Panc1 (cell line): ENCODE measurements around the gene NANOGP8. TPM values are rescaled to one million over a fixed set of nuclear protein-coding genes. Genes with fewer than 3 reads are reported as not detected.

Source experiments
- ATAC-seq: fragments of 200-7000 bp; cut with Tn5 transposase; 2 replicates; pipeline ENCODE4 v1.9.1; 2020; ENCODE audit warnings: mild to moderate bottlenecking, moderate library complexity
- BruUV-seq: library from RNA; stranded (reverse); fragments of 400-500 nt; replicated peaks from 2 replicates; lab custom pipeline; 2021; lab: Mats Ljungman, UMichigan
- CTCF ChIA-PET: fragments of 300-600 bp; sonication (Branson Sonifier 250); formaldehyde crosslinking; loops from one replicate; lab custom pipeline; 2022; ENCODE audit warnings: antibody characterized with exemption; lab: Charles Lee
- POLR2A ChIA-PET: fragments of 300-600 bp; sonication (Branson Sonifier 250); formaldehyde crosslinking; loops from one replicate; lab custom pipeline; 2022; ENCODE audit warnings: antibody characterized with exemption; lab: Charles Lee
- DNase-seq: peaks from one replicate; pipeline ENCODE4 v3.0.0-alpha.2; 2010; ENCODE audit warnings: low read depth, low spot score
- H3K27ac ChIP-seq: 2 replicates; pipeline ENCODE4 v1.5.1; 2011; ENCODE audit warnings: mild to moderate bottlenecking, low read length, inconsistent platforms
- H3K27me3 ChIP-seq: fragments of 200-500 bp; sonication (Bioruptor generic); 2 replicates; pipeline ENCODE4 v1.6.0; 2014; ENCODE audit warnings: low read length, inconsistent platforms; ENCODE audit not compliant: control insufficient read depth, insufficient read depth
- H3K36me3 ChIP-seq: fragments of 200-500 bp; sonication (Bioruptor generic); 2 replicates; pipeline ENCODE4 v1.5.1; 2014; ENCODE audit warnings: inconsistent platforms, mild to moderate bottlenecking, low read length, moderate library complexity; ENCODE audit not compliant: control insufficient read depth, insufficient read depth
- H3K4me1 ChIP-seq: 2 replicates; pipeline ENCODE4 v1.5.1; 2011; ENCODE audit warnings: inconsistent platforms, mild to moderate bottlenecking, low read length, moderate library complexity; ENCODE audit not compliant: control insufficient read depth, insufficient read depth
- H3K4me3 ChIP-seq, 2 experiments: 2 replicates each; pipeline ENCODE4 v1.5.1; 2011 to 2012; ENCODE audit warnings: low read depth in 2 of 2, low read length in 2 of 2, mild to moderate bottlenecking in 2 of 2, inconsistent platforms in 1 of 2, moderate library complexity in 1 of 2
- H3K9me3 ChIP-seq: fragments of 200-500 bp; sonication (Bioruptor generic); 2 replicates; pipeline ENCODE4 v1.5.1; 2014; ENCODE audit warnings: low read depth, mild to moderate bottlenecking, inconsistent platforms, low read length, moderate library complexity; ENCODE audit not compliant: control insufficient read depth, insufficient read depth
- POLR2AphosphoS5 ChIP-seq: IDR thresholded peaks from 2 replicates; pipeline ENCODE4 v1.6.1; 2012; ENCODE audit warnings: mild to moderate bottlenecking, low read depth, low read length, moderate library complexity
- SIN3A ChIP-seq: IDR thresholded peaks from 2 replicates; pipeline ENCODE4 v1.6.1; 2012; ENCODE audit warnings: low read depth, mild to moderate bottlenecking, low read length, moderate library complexity, borderline replicate concordance; ENCODE audit not compliant: insufficient read depth
- TCF7L2 ChIP-seq: IDR thresholded peaks from 2 replicates; pipeline ENCODE4 v1.6.1; 2011; ENCODE audit warnings: mild to moderate bottlenecking, low read depth, low read length, inconsistent platforms
- in situ Hi-C: cut with HindIII; loops from 2 replicates; pipeline ENCODE4 v1.10.0; 2016; ENCODE audit warnings: low sequenced_read_pairs, low pct_unique_long_range_greater_than_20kb
- intact Hi-C: fragments of 100-400 bp; cut with micrococcal nuclease; formaldehyde crosslinking; loops from one replicate; pipeline ENCODE4 v1.10.0; 2022; ENCODE audit not compliant: unreplicated experiment
- total RNA-seq: library from RNA; stranded (reverse); gene quantifications from one replicate; pipeline ENCODE4 v1.2.1, GENCODE V29; 2021; ENCODE audit not compliant: unreplicated experiment
- TF ChIP-seq, protein P1 (sequence below): fragments of 450-650 bp; IDR thresholded peaks from 2 replicates; pipeline ENCODE4 v1.5.1; 2017; ENCODE audit warnings: mild to moderate bottlenecking
- TF ChIP-seq, protein P2 (sequence below), 2 experiments: IDR thresholded peaks; 2 replicates each; pipeline ENCODE4 v1.6.1; 2011 to 2012; ENCODE audit warnings: low read depth in 2 of 2, control low read depth in 1 of 2, low read length in 1 of 2, mild to moderate bottlenecking in 1 of 2, moderate library complexity in 1 of 2; ENCODE audit not compliant: insufficient read depth in 1 of 2

The NANOGP8 gene
- total RNA-seq, 1 experiment from 2014 or later, result not detected

DNA sequence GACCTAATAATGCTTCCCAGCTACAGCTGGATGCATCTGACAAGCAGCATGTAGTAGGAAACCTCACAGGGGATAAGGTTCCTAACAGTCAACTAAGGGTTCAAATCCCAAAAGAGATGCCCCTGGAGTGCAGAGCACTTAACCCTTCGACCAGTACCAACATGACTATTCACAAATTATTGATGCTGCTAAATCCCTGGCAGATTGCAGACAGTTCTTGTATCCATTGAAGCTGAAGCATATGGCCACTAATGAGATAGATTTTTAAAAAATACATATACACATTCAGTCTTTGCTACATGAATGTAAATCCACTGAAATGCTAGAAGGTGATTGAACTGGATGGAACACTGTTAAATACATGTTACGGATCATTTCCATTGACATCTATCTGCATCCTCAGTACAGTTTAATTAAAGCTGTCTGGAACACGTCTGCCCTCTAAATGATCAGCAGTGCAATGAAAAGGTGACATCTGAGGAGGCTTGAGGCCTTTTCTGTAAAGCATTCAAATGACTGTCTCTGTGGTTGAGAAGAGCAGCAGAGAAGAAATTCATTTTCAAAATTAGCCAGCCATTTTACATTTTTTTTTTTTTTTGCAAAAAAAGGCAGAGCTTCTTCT, 19.5 kb upstream of the NANOGP8 start:
- TF ChIP-seq, protein P1, sequence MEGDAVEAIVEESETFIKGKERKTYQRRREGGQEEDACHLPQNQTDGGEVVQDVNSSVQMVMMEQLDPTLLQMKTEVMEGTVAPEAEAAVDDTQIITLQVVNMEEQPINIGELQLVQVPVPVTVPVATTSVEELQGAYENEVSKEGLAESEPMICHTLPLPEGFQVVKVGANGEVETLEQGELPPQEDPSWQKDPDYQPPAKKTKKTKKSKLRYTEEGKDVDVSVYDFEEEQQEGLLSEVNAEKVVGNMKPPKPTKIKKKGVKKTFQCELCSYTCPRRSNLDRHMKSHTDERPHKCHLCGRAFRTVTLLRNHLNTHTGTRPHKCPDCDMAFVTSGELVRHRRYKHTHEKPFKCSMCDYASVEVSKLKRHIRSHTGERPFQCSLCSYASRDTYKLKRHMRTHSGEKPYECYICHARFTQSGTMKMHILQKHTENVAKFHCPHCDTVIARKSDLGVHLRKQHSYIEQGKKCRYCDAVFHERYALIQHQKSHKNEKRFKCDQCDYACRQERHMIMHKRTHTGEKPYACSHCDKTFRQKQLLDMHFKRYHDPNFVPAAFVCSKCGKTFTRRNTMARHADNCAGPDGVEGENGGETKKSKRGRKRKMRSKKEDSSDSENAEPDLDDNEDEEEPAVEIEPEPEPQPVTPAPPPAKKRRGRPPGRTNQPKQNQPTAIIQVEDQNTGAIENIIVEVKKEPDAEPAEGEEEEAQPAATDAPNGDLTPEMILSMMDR, result no peak
- no peak for TF ChIP-seq POLR2AphosphoS5
- no peak for TF ChIP-seq TCF7L2
- no peaks in the 10 kb centered on the region for H3K36me3 ChIP-seq
- H3K27me3 ChIP-seq, result no peaks in the 10 kb centered on the region
- no peaks in the 10 kb centered on the region for H3K4me1 ChIP-seq
- no peaks in the 10 kb centered on the region for H3K9me3 ChIP-seq
- ATAC-seq (no peak), DNase-seq (no peak)
- no TSS peak for BruUV-seq
- in situ Hi-C loops, result no loop called here
- H3K4me3 ChIP-seq, result no peak overlapping the region
- ChIA-PET CTCF (interaction anchor here (0.6 kb wide), 1 partner anchor 187 kb away, joined by 5 read pairs; no protein-coding TSS in a partner anchor), POLR2A (interaction anchor here (0.7 kb wide), 1 partner anchor 29 kb away, joined by 7 read pairs; no protein-coding TSS in a partner anchor)
- intact Hi-C loops, result no loop called here
- H3K27ac ChIP-seq, result no peak overlapping the region

DNA sequence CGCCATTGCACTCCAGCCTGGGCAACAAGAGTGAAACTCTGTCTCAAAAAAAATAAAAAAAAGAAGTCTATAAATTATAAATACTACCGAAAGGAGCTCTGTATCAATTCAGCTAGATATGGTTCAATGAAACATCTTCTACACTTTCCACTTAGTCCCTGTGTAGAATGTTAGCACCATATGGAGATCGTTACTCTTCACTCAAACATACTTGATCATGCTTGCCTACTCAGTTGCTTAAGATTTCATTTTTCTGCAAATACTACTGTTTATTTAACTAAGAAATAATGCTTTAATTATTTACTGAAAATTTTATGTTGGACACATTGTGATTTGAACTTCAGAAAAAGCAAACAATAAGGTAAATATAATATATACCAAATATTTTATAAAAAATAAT, 17.1 kb upstream of the NANOGP8 start:
- CTCF ChIA-PET, result no interaction called here
- no peaks in the 10 kb centered on the region for H3K36me3 ChIP-seq
- H3K4me1 ChIP-seq, result no peaks in the 10 kb centered on the region
- no peak for DNase-seq
- no TSS peak for BruUV-seq
- in situ Hi-C loops, result no loop called here
- no peak overlapping the region for H3K27ac ChIP-seq
- POLR2A ChIA-PET, result no interaction called here
- no peak overlapping the region for H3K4me3 ChIP-seq
- H3K27me3 ChIP-seq, result no peaks in the 10 kb centered on the region
- no peaks in the 10 kb centered on the region for H3K9me3 ChIP-seq
- no peak for ATAC-seq
- TF ChIP-seq POLR2AphosphoS5 (no peak), SIN3A (no peak), TCF7L2 (no peak)
- TF ChIP-seq, protein P2, sequence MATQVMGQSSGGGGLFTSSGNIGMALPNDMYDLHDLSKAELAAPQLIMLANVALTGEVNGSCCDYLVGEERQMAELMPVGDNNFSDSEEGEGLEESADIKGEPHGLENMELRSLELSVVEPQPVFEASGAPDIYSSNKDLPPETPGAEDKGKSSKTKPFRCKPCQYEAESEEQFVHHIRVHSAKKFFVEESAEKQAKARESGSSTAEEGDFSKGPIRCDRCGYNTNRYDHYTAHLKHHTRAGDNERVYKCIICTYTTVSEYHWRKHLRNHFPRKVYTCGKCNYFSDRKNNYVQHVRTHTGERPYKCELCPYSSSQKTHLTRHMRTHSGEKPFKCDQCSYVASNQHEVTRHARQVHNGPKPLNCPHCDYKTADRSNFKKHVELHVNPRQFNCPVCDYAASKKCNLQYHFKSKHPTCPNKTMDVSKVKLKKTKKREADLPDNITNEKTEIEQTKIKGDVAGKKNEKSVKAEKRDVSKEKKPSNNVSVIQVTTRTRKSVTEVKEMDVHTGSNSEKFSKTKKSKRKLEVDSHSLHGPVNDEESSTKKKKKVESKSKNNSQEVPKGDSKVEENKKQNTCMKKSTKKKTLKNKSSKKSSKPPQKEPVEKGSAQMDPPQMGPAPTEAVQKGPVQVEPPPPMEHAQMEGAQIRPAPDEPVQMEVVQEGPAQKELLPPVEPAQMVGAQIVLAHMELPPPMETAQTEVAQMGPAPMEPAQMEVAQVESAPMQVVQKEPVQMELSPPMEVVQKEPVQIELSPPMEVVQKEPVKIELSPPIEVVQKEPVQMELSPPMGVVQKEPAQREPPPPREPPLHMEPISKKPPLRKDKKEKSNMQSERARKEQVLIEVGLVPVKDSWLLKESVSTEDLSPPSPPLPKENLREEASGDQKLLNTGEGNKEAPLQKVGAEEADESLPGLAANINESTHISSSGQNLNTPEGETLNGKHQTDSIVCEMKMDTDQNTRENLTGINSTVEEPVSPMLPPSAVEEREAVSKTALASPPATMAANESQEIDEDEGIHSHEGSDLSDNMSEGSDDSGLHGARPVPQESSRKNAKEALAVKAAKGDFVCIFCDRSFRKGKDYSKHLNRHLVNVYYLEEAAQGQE (IDR thresholded peaks at IDR 0.05; ENCODE audit: insufficient read depth in 1 of 2, low read depth in 2 of 2, low read length in 1 of 2), result no peak
- TF ChIP-seq, protein P1, result no peak
- intact Hi-C loops, result no loop called here
